ENCODE results near the gene GZMB. TPM values are rescaled to one million over a fixed set of nuclear protein-coding genes. Genes with fewer than 3 reads are reported as not detected.

The GZMB gene
- polyA plus RNA-seq, 1 donor from 2014 or later: not detected

GRCh38 chr14:24669651-24670050, 35.7 kb upstream of the GZMB start:
- Histone ChIP-seq H4K20me1 (ENCODE audit: insufficient read depth) (no peaks in the 10 kb centered on the region), H3K9ac (ENCODE audit: low read length) (no peak overlapping the region), H2AFZ (ENCODE audit: low read depth, low read length) (no peak overlapping the region), H3K4me2 (ENCODE audit: low read length) (no peak overlapping the region), H3K79me2 (replicated peaks; ENCODE audit: insufficient read depth, low read length) (no peaks in the 10 kb centered on the region), H3K9me2 (ENCODE audit: insufficient read depth, low read length) (no peaks in the 10 kb centered on the region), H3K4me3 (ENCODE audit: low read length) (no peak overlapping the region), H3K27ac (ENCODE audit: low read length) (no peak overlapping the region), H3F3A (ENCODE audit: insufficient read depth, low read length, poor library complexity, severe bottlenecking) (no peaks in the 10 kb centered on the region), H3K9me3 (ENCODE audit: low read length) (no peaks in the 10 kb centered on the region), H3K27me3 (ENCODE audit: insufficient read depth, low read depth, low read length) (no peaks in the 10 kb centered on the region), H3K36me3 (ENCODE audit: insufficient read depth, low read length) (no peaks in the 10 kb centered on the region)
- no peak for TF ChIP-seq SMC3 (conservative IDR thresholded peaks at IDR 0.05; ENCODE audit: poor library complexity)
- no peak for TF ChIP-seq RAD21 (conservative IDR thresholded peaks at IDR 0.05)
- no peak for TF ChIP-seq REST (IDR thresholded peaks at IDR 0.05; ENCODE audit: borderline replicate concordance)
- no peak for TF ChIP-seq CTCF (IDR thresholded peaks at IDR 0.05; ENCODE audit: poor library complexity, severe bottlenecking)

- no peak overlapping the region for H3K9ac ChIP-seq (ENCODE audit: low read length)
Measured at GRCh38 chr14:24665440-24665991, 31.5 kb upstream of the GZMB start.

More at GRCh38 chr14:24665440-24665991, 31.5 kb upstream of the GZMB start:
- Histone ChIP-seq H3K36me3 (ENCODE audit: insufficient read depth, low read length) (no peaks in the 10 kb centered on the region), H4K20me1 (ENCODE audit: insufficient read depth) (no peaks in the 10 kb centered on the region), H3K79me2 (replicated peaks; ENCODE audit: insufficient read depth, low read length) (no peaks in the 10 kb centered on the region), H3K9me2 (ENCODE audit: insufficient read depth, low read length) (no peaks in the 10 kb centered on the region), H3F3A (ENCODE audit: insufficient read depth, low read length, poor library complexity, severe bottlenecking) (no peaks in the 10 kb centered on the region), H3K27ac (ENCODE audit: low read length) (no peak overlapping the region), H2AFZ (ENCODE audit: low read depth, low read length) (no peak overlapping the region), H3K4me2 (ENCODE audit: low read length) (no peak overlapping the region), H3K4me3 (ENCODE audit: low read length) (no peak overlapping the region), H3K9me3 (ENCODE audit: low read length) (no peaks in the 10 kb centered on the region), H3K27me3 (ENCODE audit: insufficient read depth, low read depth, low read length) (no peaks in the 10 kb centered on the region)
- TF ChIP-seq EZH2 (IDR thresholded peaks at IDR 0.05; ENCODE audit: borderline replicate concordance, insufficient read depth, low read length, poor library complexity, severe bottlenecking): no peak
- TF ChIP-seq REST (IDR thresholded peaks at IDR 0.05; ENCODE audit: borderline replicate concordance): no peak
- no peak for TF ChIP-seq TAF1 (IDR thresholded peaks at IDR 0.05; ENCODE audit: low read depth)
- no peak for TF ChIP-seq EP300 (conservative IDR thresholded peaks at IDR 0.05; ENCODE audit: poor library complexity, severe bottlenecking)
- no peak for TF ChIP-seq SMC3 (conservative IDR thresholded peaks at IDR 0.05; ENCODE audit: poor library complexity)
- TF ChIP-seq POLR2AphosphoS5 (IDR thresholded peaks at IDR 0.05): no peak
- TF ChIP-seq MXI1 (conservative IDR thresholded peaks at IDR 0.05; ENCODE audit: poor library complexity, severe bottlenecking): no peak
- TF ChIP-seq CTCF (IDR thresholded peaks at IDR 0.05; ENCODE audit: poor library complexity, severe bottlenecking): no peak
- no peak for TF ChIP-seq RAD21 (conservative IDR thresholded peaks at IDR 0.05)

All from neural cell (in vitro differentiated cells).